ENCODE results near the gene SARS2.

Gene SARS2

GRCh38 chr19:38880882-38881609, 49.5 kb downstream of the SARS2 start:
- DNase-seq = no peak
- Histone ChIP-seq H3K9me3 (ENCODE audit: control extremely low read depth in 1 of 5, control insufficient read depth in 4 of 5, insufficient read depth in 2 of 5, low read depth in 1 of 5, low read length in 4 of 5) (no peaks in the 10 kb centered on the region), H3K27ac (ENCODE audit: insufficient read depth in 1 of 2, low read depth in 1 of 2, low read length in 2 of 2, poor library complexity in 1 of 2, severe bottlenecking in 2 of 2) (peak overlapping the region in 1 of 2 experiments; percentile 34), H3K4me3 (ENCODE audit: control insufficient read depth in 1 of 7, extremely low read depth in 1 of 7, insufficient read depth in 4 of 7, low read depth in 2 of 7, low read length in 6 of 7) (no peak overlapping the region), H3K27me3 (replicated peaks in 2 of 5; ENCODE audit: control insufficient read depth in 4 of 5, insufficient read depth in 5 of 5, low read length in 4 of 5) (no peaks in the 10 kb centered on the region), H3K36me3 (ENCODE audit: control insufficient read depth in 4 of 4, insufficient read depth in 4 of 4, low read length in 3 of 4) (peaks cover 4 to 11% (median 8%) of the 10 kb centered on the region in 4 experiments), H3K4me1 (ENCODE audit: control extremely low read depth in 1 of 4, control insufficient read depth in 4 of 4, insufficient read depth in 4 of 4, low read length in 3 of 4) (peaks cover 0 to 39% (median 23%) of the 10 kb centered on the region in 4 experiments)
- WGBS (ENCODE audit: insufficient coverage) = 95% methylated on average over 10 of the region's 19 CpGs
- CTCF ChIA-PET = interaction anchor here (0.8 to 2.0 kb wide), 4 partner anchors 8 to 47 kb away, joined by 3 to 10 read pairs (median 4); no protein-coding TSS in a partner anchor
- POLR2A ChIA-PET = no interaction called here

GRCh38 chr19:38880076-38880881, 50.3 kb downstream of the SARS2 start:
- ChIA-PET POLR2A (no interaction called here), CTCF (interaction anchor here (0.8 to 2.1 kb wide), 4 partner anchors 7 to 87 kb away, joined by 3 to 17 read pairs (median 4); no protein-coding TSS in a partner anchor)
- WGBS (ENCODE audit: insufficient coverage) = 97% methylated on average over 14 of the region's 19 CpGs
- Histone ChIP-seq H3K4me3 (ENCODE audit: control insufficient read depth in 1 of 7, extremely low read depth in 1 of 7, insufficient read depth in 4 of 7, low read depth in 2 of 7, low read length in 6 of 7) (no peak overlapping the region), H3K4me1 (ENCODE audit: control extremely low read depth in 1 of 4, control insufficient read depth in 4 of 4, insufficient read depth in 4 of 4, low read length in 3 of 4) (peaks cover 0 to 39% (median 23%) of the 10 kb centered on the region in 4 experiments), H3K36me3 (ENCODE audit: control insufficient read depth in 4 of 4, insufficient read depth in 4 of 4, low read length in 3 of 4) (peaks cover 3 to 11% (median 7%) of the 10 kb centered on the region in 4 experiments), H3K27me3 (replicated peaks in 2 of 5; ENCODE audit: control insufficient read depth in 4 of 5, insufficient read depth in 5 of 5, low read length in 4 of 5) (no peaks in the 10 kb centered on the region), H3K9me3 (ENCODE audit: control extremely low read depth in 1 of 5, control insufficient read depth in 4 of 5, insufficient read depth in 2 of 5, low read depth in 1 of 5, low read length in 4 of 5) (no peaks in the 10 kb centered on the region), H3K27ac (ENCODE audit: insufficient read depth in 1 of 2, low read depth in 1 of 2, low read length in 2 of 2, poor library complexity in 1 of 2, severe bottlenecking in 2 of 2) (no peak overlapping the region)
- no peak for DNase-seq

- peak overlapping the region in 1 of 7 experiments; percentile 54 for H3K4me3 ChIP-seq (ENCODE audit: control insufficient read depth in 1 of 7, extremely low read depth in 1 of 7, insufficient read depth in 4 of 7, low read depth in 2 of 7, low read length in 6 of 7)
- ChIA-PET POLR2A (interaction anchor here (2.0 kb wide), 1 partner anchor 10 kb away, joined by 5 read pairs; no protein-coding TSS in a partner anchor), CTCF (interaction anchor here (0.8 to 3.8 kb wide), 8 partner anchors 8 to 87 kb away, joined by 3 to 17 read pairs (median 4); partner anchors contain the start of genes MRPS12 and SARS2)
- no peaks in the 10 kb centered on the region for H3K27me3 ChIP-seq (replicated peaks in 2 of 5; ENCODE audit: control insufficient read depth in 4 of 5, insufficient read depth in 5 of 5, low read length in 4 of 5)
- H3K27ac ChIP-seq (ENCODE audit: insufficient read depth in 1 of 2, low read depth in 1 of 2, low read length in 2 of 2, poor library complexity in 1 of 2, severe bottlenecking in 2 of 2) = peak overlapping the region in 1 of 2 experiments; percentile 85
- H3K36me3 ChIP-seq (ENCODE audit: control insufficient read depth in 4 of 4, insufficient read depth in 4 of 4, low read length in 3 of 4) = peaks cover 3 to 11% (median 7%) of the 10 kb centered on the region in 4 experiments
- 86% methylated on average over 8 of the region's 11 CpGs for WGBS (ENCODE audit: insufficient coverage)
- no peak for DNase-seq
- H3K9me3 ChIP-seq (ENCODE audit: control extremely low read depth in 1 of 5, control insufficient read depth in 4 of 5, insufficient read depth in 2 of 5, low read depth in 1 of 5, low read length in 4 of 5) = no peaks in the 10 kb centered on the region
- H3K4me1 ChIP-seq (ENCODE audit: control extremely low read depth in 1 of 4, control insufficient read depth in 4 of 4, insufficient read depth in 4 of 4, low read length in 3 of 4) = peaks cover 0 to 39% (median 23%) of the 10 kb centered on the region in 4 experiments
Observed at GRCh38 chr19:38879400-38879751, 51.2 kb downstream of the SARS2 start.

GRCh38 chr19:38878575-38879399, 51.8 kb downstream of the SARS2 start:
- no peak for DNase-seq
- 73% methylated on average over 12 of the region's 16 CpGs for WGBS (ENCODE audit: insufficient coverage)
- peaks cover 0 to 39% (median 23%) of the 10 kb centered on the region in 4 experiments for H3K4me1 ChIP-seq (ENCODE audit: control extremely low read depth in 1 of 4, control insufficient read depth in 4 of 4, insufficient read depth in 4 of 4, low read length in 3 of 4)
- H3K4me3 ChIP-seq (ENCODE audit: control insufficient read depth in 1 of 7, extremely low read depth in 1 of 7, insufficient read depth in 4 of 7, low read depth in 2 of 7, low read length in 6 of 7) = peak overlapping the region in 5 of 7 experiments; percentile 34 to 66 (median 54)
- ChIA-PET CTCF (interaction anchor here (0.8 to 3.8 kb wide), 10 partner anchors 9 to 52 kb away, joined by 3 to 17 read pairs (median 4); partner anchors contain the start of genes MRPS12 and SARS2), POLR2A (interaction anchor here (2.0 kb wide), 1 partner anchor 9 kb away, joined by 5 read pairs; no protein-coding TSS in a partner anchor)
- no peaks in the 10 kb centered on the region for H3K9me3 ChIP-seq (ENCODE audit: control extremely low read depth in 1 of 5, control insufficient read depth in 4 of 5, insufficient read depth in 2 of 5, low read depth in 1 of 5, low read length in 4 of 5)
- peaks cover 3 to 11% (median 7%) of the 10 kb centered on the region in 4 experiments for H3K36me3 ChIP-seq (ENCODE audit: control insufficient read depth in 4 of 4, insufficient read depth in 4 of 4, low read length in 3 of 4)
- H3K27ac ChIP-seq (ENCODE audit: insufficient read depth in 1 of 2, low read depth in 1 of 2, low read length in 2 of 2, poor library complexity in 1 of 2, severe bottlenecking in 2 of 2) = peak overlapping the region; percentile 52 to 85
- H3K27me3 ChIP-seq (replicated peaks in 2 of 5; ENCODE audit: control insufficient read depth in 4 of 5, insufficient read depth in 5 of 5, low read length in 4 of 5) = no peaks in the 10 kb centered on the region

GRCh38 chr19:38877781-38878574, 52.6 kb downstream of the SARS2 start, which contains the start of gene RINL:
Gene RINL, minus strand, starts transcription at chr19:38878275. Its CDS starts 1,533 bp downstream, at chr19:38876742.
- Histone ChIP-seq H3K4me3 (ENCODE audit: control insufficient read depth in 1 of 7, extremely low read depth in 1 of 7, insufficient read depth in 4 of 7, low read depth in 2 of 7, low read length in 6 of 7) (peak within 1 kb of the TSS in 5 of 7 experiments; percentile 34 to 66 (median 54)), H3K4me1 (ENCODE audit: control extremely low read depth in 1 of 4, control insufficient read depth in 4 of 4, insufficient read depth in 4 of 4, low read length in 3 of 4) (peaks cover 0 to 42% (median 23%) of the 10 kb centered on the region in 4 experiments), H3K27me3 (replicated peaks in 2 of 5; ENCODE audit: control insufficient read depth in 4 of 5, insufficient read depth in 5 of 5, low read length in 4 of 5) (no peaks in the 10 kb centered on the region), H3K36me3 (ENCODE audit: control insufficient read depth in 4 of 4, insufficient read depth in 4 of 4, low read length in 3 of 4) (peaks cover 0 to 7% (median 6%) of the 10 kb centered on the region in 4 experiments), H3K9me3 (ENCODE audit: control extremely low read depth in 1 of 5, control insufficient read depth in 4 of 5, insufficient read depth in 2 of 5, low read depth in 1 of 5, low read length in 4 of 5) (no peaks in the 10 kb centered on the region), H3K27ac (ENCODE audit: insufficient read depth in 1 of 2, low read depth in 1 of 2, low read length in 2 of 2, poor library complexity in 1 of 2, severe bottlenecking in 2 of 2) (peak within 1 kb of the TSS; percentile 52 to 85)
- WGBS (ENCODE audit: insufficient coverage) = 0% methylated on average over 6 of the region's 11 CpGs
- CTCF ChIA-PET = interaction anchor here (1.1 to 3.8 kb wide), 8 partner anchors 8 to 52 kb away, joined by 3 to 17 read pairs (median 6); partner anchors contain the start of genes MRPS12 and SARS2
- DNase-seq = peak; percentile 44 to 92 (median 87)
- POLR2A ChIA-PET = interaction anchor here (0.5 to 2.0 kb wide), 3 partner anchors 9 to 40 kb away, joined by 3 to 5 read pairs (median 3); partner anchors contain the start of gene HNRNPL
